HG02798 (cell line): ENCODE measurements around the gene NOX3.
"Not testable (repeated sequence)": the region's sequence is repeated elsewhere in the genome, so short reads cannot be mapped to it uniquely, and the experiment has no call there.

Experiments used
- ATAC-seq: cut with Tn5 transposase; IDR thresholded peaks from one replicate; pipeline ENCODE4 v1.9.1; 2021; ENCODE audit warnings: mild to moderate bottlenecking; ENCODE audit not compliant: unreplicated experiment, poor library complexity

NOX3 gene

GRCh38 chr6:155455766-155456165 is at the start of gene NOX3:
Gene NOX3, minus strand, starts transcription at chr6:155455839. Its CDS starts 39 bp downstream, at chr6:155455800.
- ATAC-seq: no peak

GRCh38 chr6:155504848-155505607 is 49.4 kb upstream of the NOX3 start:
- no peak for ATAC-seq

- ATAC-seq: no peak
Observed at GRCh38 chr6:155502393-155502792, 46.8 kb upstream of the NOX3 start.

- no peak for ATAC-seq
Observed at GRCh38 chr6:155499574-155499973, 43.9 kb upstream of the NOX3 start.

- ATAC-seq: no peak
Observed at GRCh38 chr6:155498370-155498769, 42.7 kb upstream of the NOX3 start.

- peak; percentile 34 for ATAC-seq
Observed at GRCh38 chr6:155497273-155497672, 41.6 kb upstream of the NOX3 start.

GRCh38 chr6:155495011-155495768 is 39.6 kb upstream of the NOX3 start:
- ATAC-seq: no peak

- ATAC-seq: peak; percentile 93
Observed at GRCh38 chr6:155493694-155494143, 38.1 kb upstream of the NOX3 start.

GRCh38 chr6:155493026-155493693 is 37.5 kb upstream of the NOX3 start:
- ATAC-seq: no peak

GRCh38 chr6:155492061-155492735 is 36.6 kb upstream of the NOX3 start:
- ATAC-seq: no peak

- ATAC-seq: no peak
Observed at GRCh38 chr6:155491421-155491820, 35.8 kb upstream of the NOX3 start.

GRCh38 chr6:155488197-155488596 is 32.6 kb upstream of the NOX3 start:
- ATAC-seq: not testable (repeated sequence)

GRCh38 chr6:155487371-155488130 is 31.9 kb upstream of the NOX3 start:
- ATAC-seq: no peak

GRCh38 chr6:155486721-155487294 is 31.2 kb upstream of the NOX3 start:
- no peak for ATAC-seq

- no peak for ATAC-seq
Observed at GRCh38 chr6:155485756-155486155, 30.1 kb upstream of the NOX3 start.

- ATAC-seq: no peak
Observed at GRCh38 chr6:155483858-155484257, 28.2 kb upstream of the NOX3 start.

GRCh38 chr6:155481215-155481614 is 25.6 kb upstream of the NOX3 start:
- ATAC-seq: no peak

- ATAC-seq: no peak
Observed at GRCh38 chr6:155473741-155474140, 18.1 kb upstream of the NOX3 start.

- ATAC-seq: no peak
Observed at GRCh38 chr6:155472886-155473285, 17.2 kb upstream of the NOX3 start.
